ENCODE data around the gene WDR48. TPM values are rescaled to one million over a fixed set of nuclear protein-coding genes. Genes with fewer than 3 reads are reported as not detected.
A peak's percentile ranks its signal among the peaks of the same experiment; 100 is the strongest.

The WDR48 gene
- total and polyA plus RNA-seq, 5 experiments from 2014 or later: 32.7 to 70.8 (median 37.3) TPM

GRCh38 chr3:39067286-39067685, 15.5 kb downstream of the WDR48 start:
- H3K27ac Mint-ChIP-seq: no peak overlapping the region
- H3K27me3 Mint-ChIP-seq: no peaks in the 10 kb centered on the region
- ATAC-seq (no peak), DNase-seq (no peak)
- H3K36me3 Mint-ChIP-seq: peaks cover 5 to 80% (median 31%) of the 10 kb centered on the region in 3 donors
- H3K4me1 Mint-ChIP-seq: peaks cover 2 to 17% (median 13%) of the 10 kb centered on the region in 4 donors
- no peak overlapping the region for H3K4me3 Mint-ChIP-seq
- POLR2A ChIA-PET: no interaction called here
- H3K9me3 Mint-ChIP-seq: no peaks in the 10 kb centered on the region

- Mint-ChIP-seq H3K27me3 (no peaks in the 10 kb centered on the region), H3K4me1 (peaks cover 0 to 10% (median 9%) of the 10 kb centered on the region in 4 donors), H3K9me3 (no peaks in the 10 kb centered on the region), H3K36me3 (peaks cover 12 to 84% (median 34%) of the 10 kb centered on the region in 3 donors), H3K27ac (no peak overlapping the region), H3K4me3 (no peak overlapping the region)
- no peak for DNase-seq
- ATAC-seq: no peak
- POLR2A ChIA-PET: interaction anchor here (0.5 kb wide), 1 partner anchor 723 kb away, joined by 6 read pairs; no protein-coding TSS in a partner anchor
These were observed 16.7 kb downstream of the WDR48 start for GRCh38 chr3:39068556-39068955.

- POLR2A ChIA-PET: interaction anchor here (0.7 kb wide), 1 partner anchor 72 kb away, joined by 3 read pairs; no protein-coding TSS in a partner anchor
- H3K27me3 Mint-ChIP-seq: no peaks in the 10 kb centered on the region
- H3K4me1 Mint-ChIP-seq: peaks cover 0 to 6% (median 1%) of the 10 kb centered on the region in 4 donors
- H3K9me3 Mint-ChIP-seq: no peaks in the 10 kb centered on the region
- H3K4me3 Mint-ChIP-seq: no peak overlapping the region
- DNase-seq (no peak), ATAC-seq (no peak)
- H3K27ac Mint-ChIP-seq: peak overlapping the region in 2 of 10 donors; percentile 22 to 29
- H3K36me3 Mint-ChIP-seq: peaks cover 20 to 85% (median 37%) of the 10 kb centered on the region in 3 donors
These were observed 24.1 kb downstream of the WDR48 start for GRCh38 chr3:39075910-39076309.

GRCh38 chr3:39079530-39079929, 27.7 kb downstream of the WDR48 start:
- no peaks in the 10 kb centered on the region for H3K27me3 Mint-ChIP-seq
- H3K9me3 Mint-ChIP-seq: no peaks in the 10 kb centered on the region
- no peak for ATAC-seq
- H3K36me3 Mint-ChIP-seq: peaks cover 11 to 79% (median 25%) of the 10 kb centered on the region in 3 donors
- no peak overlapping the region for H3K27ac Mint-ChIP-seq
- H3K4me1 Mint-ChIP-seq: peaks cover 0 to 6% (median 1%) of the 10 kb centered on the region in 4 donors
- POLR2A ChIA-PET: no interaction called here
- no peak for DNase-seq
- no peak overlapping the region for H3K4me3 Mint-ChIP-seq

- POLR2A ChIA-PET: no interaction called here
- Mint-ChIP-seq H3K9me3 (no peaks in the 10 kb centered on the region), H3K36me3 (peaks cover 7 to 79% (median 25%) of the 10 kb centered on the region in 3 donors), H3K27me3 (no peaks in the 10 kb centered on the region), H3K27ac (peak overlapping the region in 2 of 10 donors; percentile 18 to 25), H3K4me1 (peaks cover 0 to 6% (median 1%) of the 10 kb centered on the region in 4 donors), H3K4me3 (no peak overlapping the region)
- DNase-seq: no peak
- ATAC-seq: peak in 1 of 2 donors; percentile 18
These were observed 28.2 kb downstream of the WDR48 start for GRCh38 chr3:39080026-39080425.

- peaks cover 0 to 79% (median 14%) of the 10 kb centered on the region in 3 donors for H3K36me3 Mint-ChIP-seq
- DNase-seq: no peak
- H3K4me3 Mint-ChIP-seq: no peak overlapping the region
- no peak for ATAC-seq
- H3K9me3 Mint-ChIP-seq: no peaks in the 10 kb centered on the region
- POLR2A ChIA-PET: no interaction called here
- peak overlapping the region in 9 of 10 donors; percentile 5 to 72 (median 23) for H3K27ac Mint-ChIP-seq
- no peaks in the 10 kb centered on the region for H3K27me3 Mint-ChIP-seq
- H3K4me1 Mint-ChIP-seq: peaks cover 0 to 11% (median 4%) of the 10 kb centered on the region in 4 donors
These were observed 31.0 kb downstream of the WDR48 start for GRCh38 chr3:39082666-39083313.

- no peak overlapping the region for H3K4me3 Mint-ChIP-seq
- H3K36me3 Mint-ChIP-seq: peaks cover 0 to 93% (median 10%) of the 10 kb centered on the region in 3 donors
- no peak for ATAC-seq
- peak overlapping the region in 2 of 10 donors; percentile 14 to 40 for H3K27ac Mint-ChIP-seq
- H3K27me3 Mint-ChIP-seq: no peaks in the 10 kb centered on the region
- POLR2A ChIA-PET: no interaction called here
- no peaks in the 10 kb centered on the region for H3K9me3 Mint-ChIP-seq
- DNase-seq: no peak
- H3K4me1 Mint-ChIP-seq: peaks cover 0 to 11% (median 0%) of the 10 kb centered on the region in 4 donors
These were observed 34.3 kb downstream of the WDR48 start for GRCh38 chr3:39086144-39086543.

- H3K27ac Mint-ChIP-seq: peak overlapping the region in 4 of 10 donors; percentile 44 to 67 (median 62)
- ATAC-seq (no peak), DNase-seq (no peak)
- POLR2A ChIA-PET: no interaction called here
- H3K27me3 Mint-ChIP-seq: no peaks in the 10 kb centered on the region
- no peaks in the 10 kb centered on the region for H3K9me3 Mint-ChIP-seq
- H3K36me3 Mint-ChIP-seq: peaks cover 0 to 97% (median 17%) of the 10 kb centered on the region in 3 donors
- no peak overlapping the region for H3K4me3 Mint-ChIP-seq
- peaks cover 0 to 11% (median under 1%) of the 10 kb centered on the region in 4 donors for H3K4me1 Mint-ChIP-seq
These were observed 36.6 kb downstream of the WDR48 start for GRCh38 chr3:39088456-39088855.

- POLR2A ChIA-PET: no interaction called here
- H3K4me1 Mint-ChIP-seq: peaks cover 0 to 11% (median under 1%) of the 10 kb centered on the region in 4 donors
- H3K27me3 Mint-ChIP-seq: no peaks in the 10 kb centered on the region
- no peaks in the 10 kb centered on the region for H3K9me3 Mint-ChIP-seq
- no peak overlapping the region for H3K27ac Mint-ChIP-seq
- no peak overlapping the region for H3K4me3 Mint-ChIP-seq
- peaks cover 0 to 97% (median 17%) of the 10 kb centered on the region in 3 donors for H3K36me3 Mint-ChIP-seq
- DNase-seq: no peak
- ATAC-seq: no peak
These were observed 37.1 kb downstream of the WDR48 start for GRCh38 chr3:39088889-39089288.

- Mint-ChIP-seq H3K27me3 (no peaks in the 10 kb centered on the region), H3K4me1 (peaks cover 0 to 7% (median under 1%) of the 10 kb centered on the region in 4 donors), H3K9me3 (no peaks in the 10 kb centered on the region), H3K36me3 (peaks cover 0 to 98% (median 13%) of the 10 kb centered on the region in 3 donors), H3K27ac (peak overlapping the region in 3 of 10 donors; percentile 2 to 28 (median 6)), H3K4me3 (no peak overlapping the region)
- POLR2A ChIA-PET: no interaction called here
- ATAC-seq (no peak), DNase-seq (no peak)
These were observed 39.1 kb downstream of the WDR48 start for GRCh38 chr3:39090922-39091321.

- H3K27ac Mint-ChIP-seq: peak overlapping the region in 4 of 10 donors; percentile 13 to 68 (median 29)
- H3K27me3 Mint-ChIP-seq: no peaks in the 10 kb centered on the region
- ATAC-seq (no peak), DNase-seq (no peak)
- H3K4me3 Mint-ChIP-seq: no peak overlapping the region
- H3K4me1 Mint-ChIP-seq: peaks cover 0 to 2% (median 0%) of the 10 kb centered on the region in 4 donors
- H3K9me3 Mint-ChIP-seq: no peaks in the 10 kb centered on the region
- peaks cover 0 to 84% (median 12%) of the 10 kb centered on the region in 3 donors for H3K36me3 Mint-ChIP-seq
- POLR2A ChIA-PET: no interaction called here
These were observed 43.2 kb downstream of the WDR48 start for GRCh38 chr3:39094851-39095677.

GRCh38 chr3:39095778-39096177, 44.0 kb downstream of the WDR48 start:
- no peak for DNase-seq
- no peak for ATAC-seq
- POLR2A ChIA-PET: no interaction called here
- no peaks in the 10 kb centered on the region for H3K27me3 Mint-ChIP-seq
- H3K4me1 Mint-ChIP-seq: peaks cover 0 to 2% (median 0%) of the 10 kb centered on the region in 4 donors
- H3K36me3 Mint-ChIP-seq: peaks cover 0 to 77% (median 12%) of the 10 kb centered on the region in 3 donors
- peak overlapping the region in 2 of 10 donors; percentile 23 to 73 for H3K27ac Mint-ChIP-seq
- no peaks in the 10 kb centered on the region for H3K9me3 Mint-ChIP-seq
- H3K4me3 Mint-ChIP-seq: no peak overlapping the region

- ATAC-seq: no peak
- no peaks in the 10 kb centered on the region for H3K9me3 Mint-ChIP-seq
- no peak for DNase-seq
- H3K4me1 Mint-ChIP-seq: peaks cover 4 to 7% (median 6%) of the 10 kb centered on the region in 4 donors
- H3K4me3 Mint-ChIP-seq: no peak overlapping the region
- H3K27ac Mint-ChIP-seq: peak overlapping the region in 5 of 10 donors; percentile 6 to 69 (median 55)
- peaks cover 0 to 67% (median 12%) of the 10 kb centered on the region in 3 donors for H3K36me3 Mint-ChIP-seq
- POLR2A ChIA-PET: no interaction called here
- no peaks in the 10 kb centered on the region for H3K27me3 Mint-ChIP-seq
These were observed 45.0 kb downstream of the WDR48 start for GRCh38 chr3:39096775-39097174.
